Embryonic facial prominence (tissue), 1 donor: Measurements from ENCODE around the gene SLC9A3.
"Not testable (repeated sequence)": the region's sequence is repeated elsewhere in the genome, so short reads cannot be mapped to it uniquely, and the experiment has no call there.

Experiments used
- DNase-seq: peaks from one replicate; pipeline ENCODE4 v3.0.0-alpha.2; 2016; ENCODE audit errors: extremely low spot score

SLC9A3 gene

GRCh38 chr5:524234-524972, at the start of gene SLC9A3:
Gene SLC9A3 (minus strand): TSS chr5:524449.
- no peak for DNase-seq

- no peak for DNase-seq
Observed at GRCh38 chr5:573976-574375, 49.7 kb upstream of the SLC9A3 start.

- no peak for DNase-seq
Observed at GRCh38 chr5:573206-573605, 49.0 kb upstream of the SLC9A3 start.

GRCh38 chr5:572398-573019, 48.3 kb upstream of the SLC9A3 start:
- DNase-seq, result no peak

- DNase-seq, result no peak
Observed at GRCh38 chr5:571791-572190, 47.5 kb upstream of the SLC9A3 start.

- no peak for DNase-seq
Observed at GRCh38 chr5:570886-571285, 46.6 kb upstream of the SLC9A3 start.

GRCh38 chr5:570446-570845, 46.2 kb upstream of the SLC9A3 start:
- DNase-seq, result no peak

GRCh38 chr5:569868-570361, 45.7 kb upstream of the SLC9A3 start:
- no peak for DNase-seq

GRCh38 chr5:569358-569867, 45.2 kb upstream of the SLC9A3 start:
- DNase-seq, result no peak

GRCh38 chr5:568809-569208, 44.6 kb upstream of the SLC9A3 start:
- no peak for DNase-seq

GRCh38 chr5:568061-568781, 44.0 kb upstream of the SLC9A3 start:
- no peak for DNase-seq

GRCh38 chr5:567664-568060, 43.4 kb upstream of the SLC9A3 start:
- DNase-seq, result no peak

GRCh38 chr5:566636-567309, 42.5 kb upstream of the SLC9A3 start:
- DNase-seq, result no peak

- no peak for DNase-seq
Observed at GRCh38 chr5:565782-566440, 41.7 kb upstream of the SLC9A3 start.

- DNase-seq, result no peak
Observed at GRCh38 chr5:561408-561807, 37.2 kb upstream of the SLC9A3 start.

GRCh38 chr5:560792-561166, 36.5 kb upstream of the SLC9A3 start:
- no peak for DNase-seq

GRCh38 chr5:558871-559503, 34.7 kb upstream of the SLC9A3 start:
- no peak for DNase-seq

- DNase-seq, result no peak
Observed at GRCh38 chr5:558326-558725, 34.1 kb upstream of the SLC9A3 start.

GRCh38 chr5:557917-558316, 33.7 kb upstream of the SLC9A3 start:
- not testable (repeated sequence) for DNase-seq

GRCh38 chr5:556909-557441, 32.7 kb upstream of the SLC9A3 start:
- DNase-seq, result no peak
